HG02588 (cell line): ENCODE data around the gene BEST3.
"Not testable (repeated sequence)": the region's sequence is repeated elsewhere in the genome, so short reads cannot be mapped to it uniquely, and the experiment has no call there.

Source experiments
- ATAC-seq: cut with Tn5 transposase; IDR thresholded peaks from one replicate; pipeline ENCODE4 v1.9.1; 2021; ENCODE audit warnings: mild to moderate bottlenecking, moderate library complexity; ENCODE audit not compliant: unreplicated experiment

Gene BEST3

DNA sequence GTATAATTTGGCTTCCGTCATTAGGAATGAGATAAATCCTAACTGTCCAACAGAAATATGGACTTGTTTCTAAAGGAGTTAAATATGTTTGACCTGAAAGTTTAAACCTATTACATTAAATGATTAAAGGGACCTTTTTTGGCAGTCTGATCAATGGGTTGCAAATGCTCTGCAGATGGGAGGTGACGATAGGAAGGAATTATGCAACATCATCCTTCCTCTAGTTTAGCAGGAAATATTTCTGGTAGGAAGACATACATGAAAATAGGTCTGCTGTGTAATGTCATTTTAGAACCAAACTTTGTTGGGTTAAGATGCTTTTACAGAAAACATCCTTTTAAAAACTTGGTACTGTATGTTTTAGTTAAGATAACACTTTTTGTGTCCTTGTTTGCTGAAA, 91.0 kb downstream of the BEST3 start:
- no peak for ATAC-seq

GRCh38 chr12:69604275-69604674, 94.8 kb downstream of the BEST3 start:
- not testable (repeated sequence) for ATAC-seq
